Liver (tissue), 9 donors: Measurements from ENCODE around the gene TUBE1. TPM values are rescaled to one million over a fixed set of nuclear protein-coding genes. Genes with fewer than 3 reads are reported as not detected.
"Not testable (repeated sequence)": the region's sequence is repeated elsewhere in the genome, so short reads cannot be mapped to it uniquely, and the experiment has no call there.

Experiments used
- DNase-seq: peaks from one replicate; pipeline ENCODE4 v3.0.0-alpha.2; 2017; ENCODE audit warnings: low spot score
- H3K27ac ChIP-seq, 2 donors: one replicate each; pipeline ENCODE4 v1.7.0; 2013; ENCODE audit warnings: inconsistent platforms in 2 of 2, low read length in 2 of 2, control low read depth in 1 of 2, low read depth in 1 of 2, mild to moderate bottlenecking in 1 of 2
- H3K27me3 ChIP-seq, 4 donors: one replicate each; pipeline versions ENCODE4 v1.6.1 to v1.7.0; 2013; ENCODE audit warnings: low read length in 3 of 4, inconsistent platforms in 1 of 4, mild to moderate bottlenecking in 1 of 4, moderate library complexity in 1 of 4; ENCODE audit not compliant: control insufficient read depth in 4 of 4, insufficient read depth in 4 of 4
- H3K36me3 ChIP-seq, 4 donors: one replicate each; pipeline versions ENCODE4 v1.6.1 to v1.7.0; 2013; ENCODE audit warnings: low read length in 3 of 4, mild to moderate bottlenecking in 3 of 4, low read depth in 1 of 4, moderate library complexity in 1 of 4; ENCODE audit not compliant: control insufficient read depth in 4 of 4, insufficient read depth in 3 of 4
- H3K4me1 ChIP-seq, 4 donors: one replicate each; pipeline versions ENCODE4 v1.6.1 to v1.7.0; 2013; ENCODE audit warnings: low read length in 3 of 4, mild to moderate bottlenecking in 3 of 4, moderate library complexity in 1 of 4; ENCODE audit not compliant: control insufficient read depth in 4 of 4, insufficient read depth in 4 of 4
- H3K4me3 ChIP-seq, 3 donors: one replicate each; pipeline versions ENCODE4 v1.6.1 to v1.7.0; 2013; ENCODE audit warnings: low read length in 3 of 3, control low read depth in 1 of 3, low read depth in 1 of 3, mild to moderate bottlenecking in 1 of 3
- H3K9ac ChIP-seq, 2 donors: one replicate each; pipeline ENCODE4 v1.7.0; 2013; ENCODE audit warnings: low read length in 2 of 2, mild to moderate bottlenecking in 2 of 2, moderate library complexity in 2 of 2, control low read depth in 1 of 2, low read depth in 1 of 2
- H3K9me3 ChIP-seq, 4 donors: one replicate each; pipeline versions ENCODE4 v1.6.1 to v1.7.0; 2013; ENCODE audit warnings: low read length in 3 of 4; ENCODE audit not compliant: control insufficient read depth in 4 of 4
- EGR1 ChIP-seq, 2 donors: IDR thresholded peaks; 2 replicates each; pipeline ENCODE4 v1.6.1; 2016 to 2018; ENCODE audit warnings: antibody characterized with exemption in 2 of 2, low read depth in 2 of 2
- FOXA1 ChIP-seq: IDR thresholded peaks from 2 replicates; pipeline ENCODE4 v1.6.1; 2016; ENCODE audit warnings: antibody characterized with exemption
- FOXA2 ChIP-seq: IDR thresholded peaks from 2 replicates; pipeline ENCODE4 v1.6.1; 2016; ENCODE audit warnings: antibody characterized with exemption
- GABPA ChIP-seq, 2 donors: IDR thresholded peaks in 1 of 2; conservative IDR thresholded peaks in 1 of 2; 2 replicates each; pipeline ENCODE4 v1.6.1; 2016; ENCODE audit warnings: antibody characterized with exemption in 2 of 2, mild to moderate bottlenecking in 1 of 2, moderate library complexity in 1 of 2
- HNF4A ChIP-seq, 2 donors: conservative IDR thresholded peaks; 2 replicates each; pipeline ENCODE4 v1.6.1; 2016; ENCODE audit warnings: antibody characterized with exemption in 2 of 2, mild to moderate bottlenecking in 2 of 2
- HNF4G ChIP-seq: IDR thresholded peaks from 2 replicates; pipeline ENCODE4 v1.6.1; 2016; ENCODE audit warnings: antibody characterized with exemption
- JUND ChIP-seq, 2 donors: IDR thresholded peaks; 2 replicates each; pipeline ENCODE4 v1.6.1; 2016; ENCODE audit warnings: antibody characterized with exemption in 2 of 2
- NR2F2 ChIP-seq: IDR thresholded peaks from 2 replicates; pipeline ENCODE4 v1.6.1; 2016; ENCODE audit warnings: antibody characterized with exemption
- RAD21 ChIP-seq, 2 donors: IDR thresholded peaks; 2 replicates each; pipeline ENCODE4 v1.6.1; 2016; ENCODE audit warnings: antibody characterized with exemption in 2 of 2, mild to moderate bottlenecking in 2 of 2
- RXRA ChIP-seq, 2 donors: IDR thresholded peaks; 2 replicates each; pipeline ENCODE4 v1.6.1; 2017 to 2018; ENCODE audit warnings: antibody characterized with exemption in 2 of 2, mild to moderate bottlenecking in 1 of 2
- SP1 ChIP-seq: IDR thresholded peaks from 2 replicates; pipeline ENCODE4 v1.6.1; 2018; ENCODE audit warnings: antibody characterized with exemption, mild to moderate bottlenecking
- TAF1 ChIP-seq: conservative IDR thresholded peaks from 2 replicates; pipeline ENCODE4 v1.6.1; 2016; ENCODE audit warnings: antibody characterized with exemption, mild to moderate bottlenecking
- YY1 ChIP-seq: IDR thresholded peaks from 2 replicates; pipeline ENCODE4 v1.6.1; 2016; ENCODE audit warnings: antibody characterized with exemption, mild to moderate bottlenecking
- WGBS: extraction: QIAGEN DNeasy Blood & Tissue Kit; methylation state at CpG from one replicate; pipeline ENCODE4 v1.1.7; 2013; 5-methylcytosine and 5-hydroxymethylcytosine counted together
- polyA plus RNA-seq, 2 donors: library from polyadenylated mRNA; stranded (reverse) in 1 of 2; unstranded in 1 of 2; fragments of 200-250 nt in 1 of 2; fragments of >200 nt in 1 of 2; fragmentation: Nextera tagmentation in 1 of 2; extraction: Ambion mirVana in 1 of 2; gene quantifications; one replicate each; pipeline versions ENCODE4 v1.2.1 to v1.2.3, GENCODE V29; 2013 to 2015
- total RNA-seq, 2 donors: library from RNA; depleted of rRNA; stranded (reverse); fragments of >200 nt; gene quantifications; one replicate each; pipeline ENCODE4 v1.2.3, GENCODE V29; 2014
- TF ChIP-seq, protein P1 (sequence below): fragments of 150-350 bp; IDR thresholded peaks from 2 replicates; pipeline ENCODE4 v1.5.1; 2017; ENCODE audit warnings: improper control_type of control experiment, low read depth, low read length; ENCODE audit not compliant: missing input control
- TF ChIP-seq, protein P2 (sequence below): IDR thresholded peaks from 2 replicates; pipeline ENCODE4 v1.6.1; 2016; ENCODE audit warnings: antibody characterized with exemption
- TF ChIP-seq, protein P3 (sequence below): IDR thresholded peaks from 2 replicates; pipeline ENCODE4 v1.6.1; 2016; ENCODE audit warnings: antibody characterized with exemption, mild to moderate bottlenecking
- TF ChIP-seq, protein P4 (sequence below): IDR thresholded peaks from 2 replicates; pipeline ENCODE4 v1.6.1; 2016; ENCODE audit warnings: antibody characterized with exemption
- TF ChIP-seq, protein P5 (sequence below): IDR thresholded peaks from 2 replicates; pipeline ENCODE4 v1.6.1; 2016; ENCODE audit warnings: antibody characterized with exemption
- donor health status: healthy.
- donor health status: healthy.
- donor health status: healthy.
- donor health status: healthy.
- donor health status: healthy.

The TUBE1 gene
- total and polyA plus RNA-seq, 4 donors = 8.8 to 45.4 (median 25.4) TPM

DNA sequence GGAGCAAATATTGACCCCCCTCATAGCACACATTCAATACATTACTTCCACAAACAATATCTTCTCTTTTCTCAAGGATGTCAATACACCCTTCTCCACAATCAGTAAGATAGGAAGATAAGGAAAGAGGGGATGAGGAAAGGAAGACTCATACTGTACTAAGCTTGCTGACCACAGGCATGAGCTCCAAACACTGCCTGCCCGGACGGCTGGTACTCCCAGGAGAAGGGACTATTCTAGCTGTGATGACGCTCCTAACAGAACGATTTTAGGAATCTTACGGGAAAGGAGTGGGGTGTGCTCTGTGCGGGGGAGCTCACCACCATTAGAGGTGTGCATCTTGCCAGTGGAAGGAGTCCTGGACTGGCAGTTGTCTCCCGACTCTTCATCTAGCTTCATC, 37.3 kb downstream of the TUBE1 start (continued):
- TF ChIP-seq, protein P1, sequence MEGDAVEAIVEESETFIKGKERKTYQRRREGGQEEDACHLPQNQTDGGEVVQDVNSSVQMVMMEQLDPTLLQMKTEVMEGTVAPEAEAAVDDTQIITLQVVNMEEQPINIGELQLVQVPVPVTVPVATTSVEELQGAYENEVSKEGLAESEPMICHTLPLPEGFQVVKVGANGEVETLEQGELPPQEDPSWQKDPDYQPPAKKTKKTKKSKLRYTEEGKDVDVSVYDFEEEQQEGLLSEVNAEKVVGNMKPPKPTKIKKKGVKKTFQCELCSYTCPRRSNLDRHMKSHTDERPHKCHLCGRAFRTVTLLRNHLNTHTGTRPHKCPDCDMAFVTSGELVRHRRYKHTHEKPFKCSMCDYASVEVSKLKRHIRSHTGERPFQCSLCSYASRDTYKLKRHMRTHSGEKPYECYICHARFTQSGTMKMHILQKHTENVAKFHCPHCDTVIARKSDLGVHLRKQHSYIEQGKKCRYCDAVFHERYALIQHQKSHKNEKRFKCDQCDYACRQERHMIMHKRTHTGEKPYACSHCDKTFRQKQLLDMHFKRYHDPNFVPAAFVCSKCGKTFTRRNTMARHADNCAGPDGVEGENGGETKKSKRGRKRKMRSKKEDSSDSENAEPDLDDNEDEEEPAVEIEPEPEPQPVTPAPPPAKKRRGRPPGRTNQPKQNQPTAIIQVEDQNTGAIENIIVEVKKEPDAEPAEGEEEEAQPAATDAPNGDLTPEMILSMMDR = no peak
- TF ChIP-seq FOXA1 (no peak), EGR1 (IDR thresholded peaks at IDR 0.05; ENCODE audit: low read depth in 2 of 2) (no peak), HNF4G (no peak)

DNA sequence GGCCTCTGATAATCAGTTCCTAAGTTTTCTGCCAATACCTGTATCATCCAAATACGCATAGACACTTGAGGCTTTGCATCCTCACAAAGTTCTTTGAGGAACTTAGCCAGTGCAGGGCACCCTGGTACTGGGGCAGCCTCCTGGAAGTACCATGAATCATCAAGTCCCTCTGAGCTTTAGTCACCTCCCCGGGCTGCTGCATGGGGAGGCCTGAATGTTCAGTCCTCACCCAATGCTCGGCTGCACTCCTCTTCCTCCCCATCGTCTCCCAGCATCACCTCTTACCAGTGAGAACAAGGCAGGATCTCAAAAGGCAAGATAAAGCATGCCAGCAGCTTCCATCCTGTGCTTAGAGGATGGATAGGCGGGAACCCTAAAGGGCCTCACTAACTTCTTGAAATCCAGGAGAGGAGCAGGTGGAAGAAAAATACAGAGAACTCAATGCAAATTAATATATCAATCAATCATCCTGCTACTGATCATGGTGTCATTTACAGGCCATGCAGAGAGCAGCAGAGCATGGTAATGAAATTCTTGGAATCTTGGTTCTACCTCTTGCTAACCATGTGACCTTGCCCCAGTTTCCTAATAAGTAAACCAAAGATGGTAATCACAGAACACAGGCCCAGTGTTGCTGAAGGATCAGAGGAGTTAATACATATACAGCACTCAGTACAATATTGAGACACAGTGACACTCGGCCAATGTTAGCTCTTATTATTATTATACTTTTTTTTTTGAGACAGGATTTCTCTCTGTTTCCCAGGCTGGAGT, 38.1 kb downstream of the TUBE1 start:
- H3K27ac ChIP-seq = no peak overlapping the region
- H3K27me3 ChIP-seq = no peaks in the 10 kb centered on the region
- TF ChIP-seq EGR1 (IDR thresholded peaks at IDR 0.05; ENCODE audit: low read depth in 2 of 2) (no peak), NR2F2 (no peak), RAD21 (IDR thresholded peaks at IDR 0.05) (no peak), FOXA2 (no peak), GABPA (IDR thresholded peaks at IDR 0.05 in 1 of 2, conservative IDR thresholded peaks at IDR 0.05 in 1 of 2) (no peak), SP1 (no peak), HNF4A (conservative IDR thresholded peaks at IDR 0.05) (no peak), TAF1 (no peak), HNF4G (no peak), JUND (IDR thresholded peaks at IDR 0.05) (no peak), RXRA (IDR thresholded peaks at IDR 0.05) (no peak), FOXA1 (no peak), YY1 (no peak)
- TF ChIP-seq, protein P1 = no peak
- TF ChIP-seq, protein P2, sequence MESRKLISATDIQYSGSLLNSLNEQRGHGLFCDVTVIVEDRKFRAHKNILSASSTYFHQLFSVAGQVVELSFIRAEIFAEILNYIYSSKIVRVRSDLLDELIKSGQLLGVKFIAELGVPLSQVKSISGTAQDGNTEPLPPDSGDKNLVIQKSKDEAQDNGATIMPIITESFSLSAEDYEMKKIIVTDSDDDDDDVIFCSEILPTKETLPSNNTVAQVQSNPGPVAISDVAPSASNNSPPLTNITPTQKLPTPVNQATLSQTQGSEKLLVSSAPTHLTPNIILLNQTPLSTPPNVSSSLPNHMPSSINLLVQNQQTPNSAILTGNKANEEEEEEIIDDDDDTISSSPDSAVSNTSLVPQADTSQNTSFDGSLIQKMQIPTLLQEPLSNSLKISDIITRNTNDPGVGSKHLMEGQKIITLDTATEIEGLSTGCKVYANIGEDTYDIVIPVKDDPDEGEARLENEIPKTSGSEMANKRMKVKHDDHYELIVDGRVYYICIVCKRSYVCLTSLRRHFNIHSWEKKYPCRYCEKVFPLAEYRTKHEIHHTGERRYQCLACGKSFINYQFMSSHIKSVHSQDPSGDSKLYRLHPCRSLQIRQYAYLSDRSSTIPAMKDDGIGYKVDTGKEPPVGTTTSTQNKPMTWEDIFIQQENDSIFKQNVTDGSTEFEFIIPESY = no peak
- TF ChIP-seq, protein P3, sequence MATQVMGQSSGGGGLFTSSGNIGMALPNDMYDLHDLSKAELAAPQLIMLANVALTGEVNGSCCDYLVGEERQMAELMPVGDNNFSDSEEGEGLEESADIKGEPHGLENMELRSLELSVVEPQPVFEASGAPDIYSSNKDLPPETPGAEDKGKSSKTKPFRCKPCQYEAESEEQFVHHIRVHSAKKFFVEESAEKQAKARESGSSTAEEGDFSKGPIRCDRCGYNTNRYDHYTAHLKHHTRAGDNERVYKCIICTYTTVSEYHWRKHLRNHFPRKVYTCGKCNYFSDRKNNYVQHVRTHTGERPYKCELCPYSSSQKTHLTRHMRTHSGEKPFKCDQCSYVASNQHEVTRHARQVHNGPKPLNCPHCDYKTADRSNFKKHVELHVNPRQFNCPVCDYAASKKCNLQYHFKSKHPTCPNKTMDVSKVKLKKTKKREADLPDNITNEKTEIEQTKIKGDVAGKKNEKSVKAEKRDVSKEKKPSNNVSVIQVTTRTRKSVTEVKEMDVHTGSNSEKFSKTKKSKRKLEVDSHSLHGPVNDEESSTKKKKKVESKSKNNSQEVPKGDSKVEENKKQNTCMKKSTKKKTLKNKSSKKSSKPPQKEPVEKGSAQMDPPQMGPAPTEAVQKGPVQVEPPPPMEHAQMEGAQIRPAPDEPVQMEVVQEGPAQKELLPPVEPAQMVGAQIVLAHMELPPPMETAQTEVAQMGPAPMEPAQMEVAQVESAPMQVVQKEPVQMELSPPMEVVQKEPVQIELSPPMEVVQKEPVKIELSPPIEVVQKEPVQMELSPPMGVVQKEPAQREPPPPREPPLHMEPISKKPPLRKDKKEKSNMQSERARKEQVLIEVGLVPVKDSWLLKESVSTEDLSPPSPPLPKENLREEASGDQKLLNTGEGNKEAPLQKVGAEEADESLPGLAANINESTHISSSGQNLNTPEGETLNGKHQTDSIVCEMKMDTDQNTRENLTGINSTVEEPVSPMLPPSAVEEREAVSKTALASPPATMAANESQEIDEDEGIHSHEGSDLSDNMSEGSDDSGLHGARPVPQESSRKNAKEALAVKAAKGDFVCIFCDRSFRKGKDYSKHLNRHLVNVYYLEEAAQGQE = no peak
- TF ChIP-seq, protein P4, sequence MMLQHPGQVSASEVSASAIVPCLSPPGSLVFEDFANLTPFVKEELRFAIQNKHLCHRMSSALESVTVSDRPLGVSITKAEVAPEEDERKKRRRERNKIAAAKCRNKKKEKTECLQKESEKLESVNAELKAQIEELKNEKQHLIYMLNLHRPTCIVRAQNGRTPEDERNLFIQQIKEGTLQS = no peak
- TF ChIP-seq, protein P5, sequence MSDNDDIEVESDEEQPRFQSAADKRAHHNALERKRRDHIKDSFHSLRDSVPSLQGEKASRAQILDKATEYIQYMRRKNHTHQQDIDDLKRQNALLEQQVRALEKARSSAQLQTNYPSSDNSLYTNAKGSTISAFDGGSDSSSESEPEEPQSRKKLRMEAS = no peak
- H3K36me3 ChIP-seq = no peaks in the 10 kb centered on the region
- no peak for DNase-seq
- no peak overlapping the region for H3K4me3 ChIP-seq
- no peak overlapping the region for H3K9ac ChIP-seq
- WGBS = 77% methylated on average over 6 of the region's 6 CpGs
- peaks cover 0 to 16% (median 13%) of the 10 kb centered on the region in 4 donors for H3K4me1 ChIP-seq
- H3K9me3 ChIP-seq = no peaks in the 10 kb centered on the region

DNA sequence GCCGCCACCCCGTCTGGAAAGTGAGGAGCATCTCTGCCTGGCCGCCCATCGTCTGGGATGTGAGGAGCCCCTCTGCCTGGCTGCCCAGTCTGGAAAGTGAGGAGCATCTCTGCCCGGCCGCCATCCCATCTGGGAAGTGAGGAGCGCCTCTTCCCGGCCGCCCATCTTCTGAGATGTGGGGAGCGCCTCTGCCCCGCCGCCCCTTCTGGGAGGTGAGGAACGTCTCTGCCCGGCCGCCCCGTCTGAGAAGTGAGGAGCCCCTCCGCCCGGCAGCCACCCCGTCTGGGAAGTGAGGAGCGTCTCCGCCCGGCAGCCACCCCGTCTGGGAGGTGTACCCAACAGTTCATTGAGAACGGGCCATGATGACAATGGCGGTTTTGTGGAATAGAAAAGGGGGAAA, 39.8 kb downstream of the TUBE1 start:
- H3K9me3 ChIP-seq, H3K36me3 ChIP-seq, H3K27ac ChIP-seq, DNase-seq, H3K9ac ChIP-seq, H3K27me3 ChIP-seq, H3K4me3 ChIP-seq: not testable (repeated sequence)
- WGBS = 97% methylated on average over 25 of the region's 25 CpGs
- H3K4me1 ChIP-seq = peaks cover 0 to 23% (median 18%) of the 10 kb centered on the region in 4 donors
